GM11168 (cell line): Measurements from ENCODE around the gene ZNF791.
"Not testable (repeated sequence)": the region's sequence is repeated elsewhere in the genome, so short reads cannot be mapped to it uniquely, and the experiment has no call there.

Source experiments
- in situ Hi-C: fragments of 300-500 bp; cut with MboI; formaldehyde crosslinking; loops from one replicate; pipeline ENCODE4 v1.12.0; 2022; ENCODE audit warnings: low sequenced_read_pairs; ENCODE audit not compliant: unreplicated experiment

The ZNF791 gene

GRCh38 chr19:12665671-12666264 is 55.0 kb downstream of the ZNF791 start:
- in situ Hi-C loops = no loop called here

DNA sequence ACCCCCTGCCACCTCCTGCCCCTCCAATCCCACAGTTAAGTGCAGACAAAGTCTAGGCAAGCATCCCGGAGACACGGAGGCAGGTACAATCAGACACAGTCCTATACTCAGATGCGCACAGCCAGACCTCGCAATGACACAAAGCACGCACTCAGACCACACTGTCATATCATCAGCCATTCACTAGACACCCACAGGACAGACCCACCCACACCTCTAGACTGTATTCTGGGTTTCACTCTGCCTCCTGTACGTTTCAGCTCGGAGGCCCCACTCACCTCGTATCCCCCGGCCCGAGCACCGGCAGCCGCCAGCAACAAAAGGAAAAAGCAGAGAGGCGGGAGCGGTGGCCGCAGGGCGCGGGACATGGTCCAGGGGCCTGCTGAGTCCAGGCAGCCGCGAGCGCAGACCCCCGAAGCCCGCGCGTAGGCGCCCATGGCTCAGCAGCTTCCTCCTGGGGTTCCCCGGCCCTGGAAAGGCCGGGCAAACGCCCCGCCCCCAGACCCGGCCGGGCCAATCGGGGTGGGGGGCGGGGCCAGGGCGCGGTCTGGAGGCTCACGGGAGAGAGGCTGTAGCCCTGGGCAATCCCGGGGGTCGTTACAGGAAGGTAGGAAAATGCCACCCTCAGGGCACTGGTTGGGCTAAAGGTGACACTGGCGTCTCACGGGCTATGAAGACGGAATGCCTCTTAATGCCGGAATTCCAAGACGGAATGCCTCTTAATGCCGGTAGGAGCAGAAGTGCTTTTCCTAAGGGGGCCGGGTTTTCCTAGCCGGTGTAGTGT is 55.7 kb downstream of the ZNF791 start, which contains the start of the genes MAN2B1 and WDR83:
Gene MAN2B1 (minus strand): TSS at position 478 of the 784 bp plus-strand sequence. CDS start 41 bp downstream, at position 437.
Gene WDR83 (plus strand): TSS at position 543 of the 784 bp plus-strand sequence. CDS start 2,984 bp downstream, outside the sequence.
- in situ Hi-C loops = no loop called here

DNA sequence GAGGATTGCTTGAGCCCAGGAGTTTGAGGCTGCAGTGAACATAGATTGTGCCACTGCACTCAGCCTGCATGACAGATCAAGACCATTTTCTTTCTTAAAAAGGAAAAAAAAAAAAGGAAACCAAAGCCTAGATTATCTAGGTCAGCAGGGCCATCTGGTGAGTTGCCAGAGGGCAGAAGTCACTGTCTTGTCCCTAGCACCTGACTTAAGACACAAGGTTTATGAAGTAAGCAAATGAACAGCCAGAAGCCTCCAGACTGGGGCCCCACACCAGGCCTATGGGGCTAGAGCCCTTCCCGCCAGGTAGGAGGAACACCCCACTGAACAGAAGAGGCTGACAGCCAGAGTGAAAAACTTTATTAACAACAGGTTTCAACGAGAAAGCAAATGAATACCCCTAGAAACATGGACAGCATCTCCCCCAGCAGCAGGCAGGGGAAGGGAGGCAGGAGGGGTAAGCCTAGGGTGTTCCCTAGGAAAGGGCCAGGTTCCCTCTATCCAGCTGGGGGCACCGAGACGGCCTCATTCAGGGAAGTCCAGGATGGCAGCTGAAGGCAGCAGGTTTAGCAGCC is 57.1 kb downstream of the ZNF791 start:
- in situ Hi-C loops = no loop called here

GRCh38 chr19:12668346-12668745 is 57.6 kb downstream of the ZNF791 start:
- in situ Hi-C loops = no loop called here

DNA sequence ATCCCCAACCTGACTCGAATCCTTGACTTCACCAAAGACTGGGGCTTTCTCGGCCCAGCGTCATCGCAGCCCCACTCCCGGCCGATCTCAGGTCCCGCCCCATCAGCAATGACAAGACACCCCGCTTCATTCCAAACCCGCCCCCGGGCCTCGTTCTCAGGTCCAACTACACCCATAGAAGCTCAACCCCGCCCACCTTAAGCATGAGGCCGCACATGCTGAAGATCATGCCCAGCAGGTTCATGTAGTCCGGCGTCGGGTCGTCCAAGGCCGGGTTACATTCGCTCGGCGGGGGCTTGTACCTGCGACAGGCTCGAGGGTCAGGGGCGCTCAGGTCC is 58.2 kb downstream of the ZNF791 start:
- in situ Hi-C loops = no loop called here

- in situ Hi-C loops = loop anchor here (5.0 kb wide), 1 partner anchor 107 kb away; no protein-coding TSS in a partner anchor
These were observed 58.8 kb downstream of the ZNF791 start for GRCh38 chr19:12669270-12670158.

DNA sequence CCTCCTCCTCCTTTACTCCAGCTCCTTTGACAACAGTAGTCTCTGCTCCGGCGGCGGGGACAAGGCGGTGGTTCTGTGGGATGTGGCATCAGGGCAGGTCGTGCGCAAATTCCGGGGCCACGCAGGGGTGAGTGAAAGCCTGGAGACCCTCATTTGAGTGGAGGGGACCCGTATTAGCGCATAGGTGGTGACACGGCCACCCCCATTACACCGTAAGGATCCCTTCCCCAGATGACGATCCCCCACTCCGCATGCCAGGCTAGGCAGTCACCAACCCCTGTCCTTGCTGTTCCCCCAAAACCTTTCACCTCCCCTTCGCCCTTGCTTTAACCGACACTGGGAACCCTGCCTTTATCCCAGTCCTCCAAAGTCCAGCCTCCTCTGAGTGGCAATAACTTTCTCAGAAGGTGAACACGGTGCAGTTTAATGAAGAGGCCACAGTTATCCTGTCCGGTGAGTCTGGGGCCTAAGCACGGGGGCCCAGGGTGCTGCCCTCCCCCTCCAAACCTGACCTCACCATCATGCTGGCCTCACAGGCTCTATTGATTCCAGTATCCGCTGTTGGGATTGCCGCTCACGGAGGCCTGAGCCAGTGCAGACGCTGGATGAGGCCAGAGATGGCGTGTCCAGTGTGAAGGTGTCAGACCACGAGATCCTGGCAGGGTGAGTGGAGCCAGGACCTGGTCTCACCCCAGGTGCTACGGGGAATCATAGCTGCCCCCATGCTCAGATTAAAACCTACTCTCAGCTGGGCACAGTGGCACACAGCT is 59.6 kb downstream of the ZNF791 start:
- in situ Hi-C loops = loop anchor here (5.0 kb wide), 1 partner anchor 108 kb away; no protein-coding TSS in a partner anchor

DNA sequence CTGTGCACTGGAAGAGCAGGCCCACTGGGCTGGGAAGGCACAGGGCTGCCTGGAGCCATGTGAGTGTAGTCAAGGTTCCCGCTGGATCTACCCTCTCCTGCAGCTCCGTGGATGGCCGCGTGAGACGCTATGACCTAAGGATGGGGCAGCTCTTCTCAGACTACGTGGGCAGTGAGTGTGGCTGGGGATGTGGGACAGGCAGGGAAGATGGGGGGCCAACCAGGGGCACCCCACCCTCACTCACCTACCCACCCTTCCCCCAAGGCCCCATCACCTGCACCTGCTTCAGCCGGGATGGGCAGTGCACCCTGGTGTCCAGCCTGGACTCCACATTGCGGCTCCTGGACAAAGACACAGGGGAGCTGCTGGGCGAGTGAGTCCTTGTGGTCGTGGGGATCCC is 62.0 kb downstream of the ZNF791 start:
- in situ Hi-C loops = loop anchor here (5.0 kb wide), 1 partner anchor 110 kb away; no protein-coding TSS in a partner anchor

- in situ Hi-C loops = no loop called here
These were observed 64.7 kb downstream of the ZNF791 start for GRCh38 chr19:12675399-12675798.

GRCh38 chr19:12675940-12676339 is 65.2 kb downstream of the ZNF791 start:
- in situ Hi-C loops = no loop called here

DNA sequence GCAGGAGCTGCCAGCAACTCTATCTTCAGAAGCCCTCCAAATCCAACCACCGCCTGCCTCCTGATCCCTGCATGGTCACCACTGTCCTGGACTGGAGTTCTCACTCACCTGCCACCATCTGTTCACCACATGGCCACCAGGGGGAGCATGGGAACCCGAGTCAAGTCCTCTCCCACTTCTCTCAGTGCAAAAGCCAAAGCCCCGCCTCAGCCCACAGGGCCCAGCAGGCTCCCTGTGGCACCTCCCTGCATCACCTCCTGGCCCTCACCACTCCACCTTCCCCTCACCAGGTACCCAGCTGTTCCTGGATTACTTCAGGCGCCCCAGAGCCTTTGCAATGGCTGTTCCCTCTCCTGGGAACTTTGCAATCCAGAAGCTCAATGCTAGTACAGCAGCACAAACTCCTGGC is 65.7 kb downstream of the ZNF791 start:
- in situ Hi-C loops = no loop called here

- in situ Hi-C loops = no loop called here
These were observed 66.2 kb downstream of the ZNF791 start for GRCh38 chr19:12676928-12677327.

DNA sequence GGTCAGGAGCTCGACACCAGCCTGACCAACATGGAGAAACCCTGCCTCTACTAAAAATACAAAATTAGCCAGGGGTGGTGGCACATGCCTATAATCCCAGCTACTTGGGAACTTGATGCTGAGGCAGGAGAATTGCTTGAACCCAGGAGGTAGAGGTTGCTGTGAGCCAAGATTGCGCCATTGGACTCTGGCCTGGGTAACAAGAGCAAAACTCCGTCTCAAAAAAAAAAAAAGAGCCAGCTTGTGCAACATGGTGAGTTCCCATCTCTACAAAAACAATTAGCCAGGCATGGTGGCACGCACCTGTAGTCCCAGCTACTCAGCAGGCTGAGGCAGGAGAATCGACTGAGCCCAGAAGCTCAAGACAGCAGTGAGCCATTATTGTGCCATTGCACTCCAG is 67.3 kb downstream of the ZNF791 start:
- in situ Hi-C loops = not testable (repeated sequence)

DNA sequence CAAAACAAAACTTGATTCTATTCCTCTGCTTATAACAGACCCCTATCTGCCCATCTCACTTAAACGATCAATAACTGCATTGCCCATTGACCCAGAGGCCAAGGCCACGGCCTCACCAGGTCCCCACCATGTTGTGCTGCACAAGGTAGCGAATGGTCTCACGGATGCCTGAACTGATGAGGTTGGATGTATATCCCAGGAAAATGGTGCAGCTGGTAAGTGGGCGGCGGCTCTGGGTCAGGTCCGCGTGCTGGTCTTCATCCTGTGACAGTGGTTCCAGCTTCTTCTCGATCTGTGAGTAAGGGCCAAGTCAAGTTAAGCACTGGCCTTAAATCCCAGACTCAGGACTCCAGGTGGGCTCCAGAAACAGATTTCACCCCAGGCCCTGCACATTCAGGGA is 69.3 kb downstream of the ZNF791 start:
- in situ Hi-C loops = no loop called here

DNA sequence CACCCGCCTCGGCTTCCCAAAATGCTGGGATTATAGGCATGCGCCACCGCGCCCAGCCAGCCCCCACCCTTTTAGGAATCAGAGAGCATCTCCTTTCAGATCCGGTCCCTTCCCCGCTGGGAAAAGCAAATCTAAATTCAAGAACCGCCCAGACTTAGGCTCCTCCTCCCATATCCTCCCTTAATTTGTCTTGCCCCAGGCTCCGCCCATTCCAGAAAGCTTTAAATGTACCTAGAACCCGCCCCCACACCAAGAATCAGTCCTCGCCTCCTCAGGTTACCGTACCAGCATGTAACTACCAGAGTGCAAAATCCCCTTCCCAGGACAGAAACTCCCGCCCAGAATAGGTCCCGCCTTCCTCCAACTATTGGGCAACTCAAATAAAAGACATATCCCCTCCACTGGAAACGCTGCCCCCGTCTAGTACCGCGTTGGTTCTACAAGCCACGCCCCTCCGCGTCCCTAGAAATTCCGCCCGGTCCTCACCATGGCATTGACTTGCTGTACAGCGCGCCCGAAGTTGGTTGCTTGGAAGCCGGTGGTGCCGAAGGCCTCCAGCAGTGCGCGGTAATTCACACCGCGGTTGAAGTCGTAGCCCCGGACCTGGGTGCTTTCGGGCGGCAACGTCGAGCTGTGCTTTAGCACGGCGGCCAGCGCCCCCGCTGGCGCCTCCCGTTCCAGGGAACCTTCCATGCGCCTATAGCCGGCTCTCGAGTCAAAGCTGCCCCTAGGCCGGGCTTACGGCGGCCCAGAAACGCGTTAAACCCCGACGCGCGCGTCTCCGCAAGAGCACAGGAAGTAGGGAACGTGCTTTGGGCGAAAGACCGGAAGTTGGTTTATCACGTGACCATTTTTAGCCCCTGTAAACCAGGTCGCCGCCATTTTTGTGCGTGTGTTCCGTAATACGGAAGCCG is 70.6 kb downstream of the ZNF791 start, which contains the start of gene DHPS:
Gene DHPS (minus strand): TSS at position 807 of the 914 bp plus-strand sequence. CDS start 114 bp downstream, at position 693.
- in situ Hi-C loops = no loop called here
